ENCODE measurements around the gene GGT1. TPM values are rescaled to one million over a fixed set of nuclear protein-coding genes. Genes with fewer than 3 reads are reported as not detected.
A peak's percentile ranks its signal among the peaks of the same experiment; 100 is the strongest.
"Not testable (repeated sequence)": the region's sequence is repeated elsewhere in the genome, so short reads cannot be mapped to it uniquely, and the experiment has no call there.

The GGT1 gene
- total RNA-seq (2014; rRNA removed; shearing (Covaris generic)) (5.8 and 14.0 TPM in 2 replicates), total RNA-seq (2022) (4.0 and 5.1 TPM in 2 replicates), Bru-seq, nascent RNA (percentile 28 among the genes with signal in this experiment), BruChase-seq, experiment 1, labeled RNA remaining after a 6-hour chase (percentile 31 among the genes with signal in this experiment), BruChase-seq, experiment 2, labeled RNA remaining after a 2-hour chase (percentile 31 among the genes with signal in this experiment)
- long read RNA-seq, partial matches to known transcripts: 1 of 6 reads
- long read RNA-seq, other reads (novel, unspliced or antisense): 5 of 6 reads

DNA sequence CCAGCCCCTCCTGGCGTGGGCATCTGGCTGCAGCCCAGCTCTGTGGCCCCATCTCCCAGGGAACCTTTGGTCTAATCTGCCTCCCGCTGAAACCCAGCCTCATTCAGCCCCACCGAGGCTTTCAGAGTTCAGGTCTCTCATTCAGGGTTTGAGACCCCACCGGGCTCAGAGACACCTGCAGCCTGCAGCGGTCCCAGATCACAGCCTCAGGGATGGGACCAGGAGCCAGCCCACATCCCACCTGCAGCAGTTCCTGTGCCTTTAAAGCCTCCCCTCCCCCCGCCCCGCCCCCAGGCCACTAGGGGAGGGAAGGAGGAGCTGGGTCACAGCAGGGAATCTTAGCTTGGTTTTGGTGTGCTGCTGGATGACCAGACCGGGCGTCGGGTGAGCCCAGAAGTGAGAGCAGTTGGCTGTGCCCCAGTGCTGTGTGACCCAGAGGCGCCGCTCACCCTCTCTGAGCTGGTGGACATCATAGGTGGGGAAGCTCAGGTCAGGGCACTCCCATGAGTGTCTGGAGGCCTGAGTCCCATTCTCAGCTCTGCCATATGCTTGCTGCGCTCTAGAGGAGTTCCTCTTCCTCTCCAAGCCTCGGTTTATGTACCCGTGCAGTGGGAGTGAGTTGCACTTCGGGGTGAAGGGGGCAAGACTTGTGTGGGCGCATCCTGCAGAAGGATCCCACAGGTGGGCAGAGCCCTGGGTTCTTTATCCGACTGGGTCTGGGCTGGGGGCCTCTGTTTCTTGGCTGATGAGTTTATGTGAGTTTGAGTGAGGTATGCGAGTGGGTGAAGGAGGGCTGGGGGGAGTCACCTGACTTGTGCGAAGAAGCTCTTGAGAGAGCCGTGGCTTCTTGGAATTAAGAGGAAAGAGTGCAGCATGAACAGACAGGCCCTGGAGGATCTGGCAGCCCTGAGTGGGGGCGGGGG, at the start of gene GGT1:
Gene GGT1, plus strand, starts transcription at position 347 of the 923 bp plus-strand sequence. CDS start 7,889 bp downstream, outside the sequence.
- CTCF ChIA-PET (ENCODE audit: unreplicated experiment); DNase-seq (ENCODE audit: low spot score); H3K9me3 ChIP-seq (ENCODE audit: low read length); BruUV-seq (replicated peaks); H3K9me2 ChIP-seq (ENCODE audit: insufficient read depth, low read length); H3K36me3 ChIP-seq (ENCODE audit: insufficient read depth, low read length); H4K20me1 ChIP-seq (ENCODE audit: insufficient read depth, low read length); intact Hi-C loops (cut with micrococcal nuclease; ENCODE audit: unreplicated experiment); H3K4me3 ChIP-seq (ENCODE audit: low read depth, low read length, poor library complexity, severe bottlenecking); H3K27ac ChIP-seq (ENCODE audit: low read depth, low read length, poor library complexity, severe bottlenecking); H3K79me2 ChIP-seq (ENCODE audit: insufficient read depth, low read depth, low read length): not testable (repeated sequence)
- Histone ChIP-seq H3K4me1 (ENCODE audit: insufficient read depth, low read length, poor library complexity, severe bottlenecking) (peaks cover 20% of the 10 kb centered on the region), H3K4me2 (ENCODE audit: low read length) (peak within 1 kb of the TSS; percentile 44; the same call in 1 of the 2 replicates), H2AFZ (ENCODE audit: low read length) (peak within 1 kb of the TSS; percentile 80; the same call in 1 of the 2 replicates)
- POLR2A ChIA-PET: interaction anchor here (0.6 to 0.7 kb wide), 2 partner anchors 72 to 252 kb away, joined by 3 to 4 read pairs; no protein-coding TSS in a partner anchor

- ChIA-PET CTCF (ENCODE audit: unreplicated experiment) (no interaction called here), POLR2A (interaction anchor here (0.6 to 1.9 kb wide), 3 partner anchors 22 to 124 kb away, joined by 3 to 7 read pairs (median 3); no protein-coding TSS in a partner anchor)
- BruUV-seq (replicated peaks): no TSS peak
- H3K9me3 ChIP-seq (ENCODE audit: low read length): no peaks in the 10 kb centered on the region
- no peaks in the 10 kb centered on the region for H3K9me2 ChIP-seq (ENCODE audit: insufficient read depth, low read length)
- peaks cover 24% of the 10 kb centered on the region for H4K20me1 ChIP-seq (ENCODE audit: insufficient read depth, low read length)
- H3K4me2 ChIP-seq (ENCODE audit: low read length): peak overlapping the region; percentile 80
- intact Hi-C loops (cut with micrococcal nuclease; ENCODE audit: unreplicated experiment): no loop called here
- H3K36me3 ChIP-seq (ENCODE audit: insufficient read depth, low read length): peaks cover 50% of the 10 kb centered on the region
- peaks cover 53% of the 10 kb centered on the region for H3K4me1 ChIP-seq (ENCODE audit: insufficient read depth, low read length, poor library complexity, severe bottlenecking)
- H3K79me2 ChIP-seq (ENCODE audit: insufficient read depth, low read depth, low read length): peaks cover 62% of the 10 kb centered on the region
- no peak for TF ChIP-seq EZH2phosphoT487 (IDR thresholded peaks at IDR 0.05; ENCODE audit: borderline replicate concordance, low read depth, low read length)
- DNase-seq (ENCODE audit: low spot score): peak; percentile 29
- peak overlapping the region; percentile 96 for H3K4me3 ChIP-seq (ENCODE audit: low read depth, low read length, poor library complexity, severe bottlenecking)
- H3K27ac ChIP-seq (ENCODE audit: low read depth, low read length, poor library complexity, severe bottlenecking): peak overlapping the region; percentile 76
- H2AFZ ChIP-seq (ENCODE audit: low read length): no peak overlapping the region
Measured at GRCh38 chr22:24553597-24554312, 49.2 kb upstream of the GGT1 start.

DNA sequence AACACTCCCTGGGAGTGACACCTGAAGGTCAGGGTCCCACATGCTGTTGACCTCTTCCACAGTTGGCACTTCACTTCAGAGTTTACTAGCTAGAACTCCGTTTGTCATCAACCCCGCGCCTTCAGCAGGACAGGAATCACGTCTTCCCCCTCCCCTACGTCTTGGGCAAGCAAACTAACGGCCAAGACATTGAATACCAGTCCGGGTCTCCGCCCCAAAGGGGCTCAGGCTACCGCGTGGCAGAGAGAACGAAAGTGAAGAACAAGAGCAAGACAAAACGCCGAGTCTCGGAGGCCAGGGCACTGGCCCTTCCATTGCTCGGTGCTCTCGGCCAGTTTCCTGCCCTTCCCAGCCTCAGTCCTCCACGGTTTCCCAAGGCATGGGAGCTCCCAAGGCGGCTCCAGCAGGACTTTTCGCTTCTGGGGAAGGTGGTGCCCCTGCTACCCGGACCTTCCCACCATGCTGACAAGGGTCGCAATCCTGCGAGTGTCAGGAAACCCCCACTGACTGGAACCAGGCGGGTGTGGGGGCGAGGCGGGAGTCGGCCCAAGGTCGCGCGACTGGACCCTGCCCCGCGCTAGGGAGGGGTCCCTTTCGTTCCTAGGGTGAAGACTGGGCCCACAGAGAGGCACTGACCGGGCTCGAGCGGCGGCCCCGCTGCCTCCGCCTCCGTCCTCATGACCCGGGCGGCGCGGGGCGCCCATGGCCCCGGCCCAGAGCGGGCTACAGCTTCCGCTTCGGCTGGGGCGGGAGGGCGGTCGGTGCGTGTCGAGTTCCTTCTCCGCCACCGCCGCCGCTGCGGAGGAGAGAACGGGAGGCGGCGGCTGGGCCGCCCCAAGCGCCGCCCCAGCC, 48.5 kb upstream of the GGT1 start, which contains the start of gene GUCD1:
Gene GUCD1, minus strand, starts transcription at position 826 of the 852 bp plus-strand sequence. Its CDS starts 147 bp downstream, at position 679.
- BruUV-seq (replicated peaks): no TSS peak
- ChIA-PET CTCF (ENCODE audit: unreplicated experiment) (no interaction called here), POLR2A (interaction anchor here (0.6 to 1.6 kb wide), 5 partner anchors 21 to 109 kb away, joined by 3 to 7 read pairs (median 3); no protein-coding TSS in a partner anchor)
- Histone ChIP-seq H3K4me3 (ENCODE audit: low read depth, low read length, poor library complexity, severe bottlenecking) (peak within 1 kb of the TSS; percentile 96), H3K9me2 (ENCODE audit: insufficient read depth, low read length) (no peaks in the 10 kb centered on the region), H3K4me2 (ENCODE audit: low read length) (peak within 1 kb of the TSS; percentile 96), H4K20me1 (ENCODE audit: insufficient read depth, low read length) (peaks cover 30% of the 10 kb centered on the region), H3K4me1 (ENCODE audit: insufficient read depth, low read length, poor library complexity, severe bottlenecking) (peaks cover 61% of the 10 kb centered on the region), H3K79me2 (ENCODE audit: insufficient read depth, low read depth, low read length) (peaks cover 70% of the 10 kb centered on the region), H3K36me3 (ENCODE audit: insufficient read depth, low read length) (peaks cover 57% of the 10 kb centered on the region), H3K27ac (ENCODE audit: low read depth, low read length, poor library complexity, severe bottlenecking) (peak within 1 kb of the TSS; percentile 87), H2AFZ (ENCODE audit: low read length) (peak within 1 kb of the TSS; percentile 79; the same call in 1 of the 2 replicates), H3K9me3 (ENCODE audit: low read length) (no peaks in the 10 kb centered on the region)
- peak; percentile 50 for DNase-seq (ENCODE audit: low spot score)
- intact Hi-C loops (cut with micrococcal nuclease; ENCODE audit: unreplicated experiment): loop anchor here (1.0 kb wide), 1 partner anchor 120 kb away; no protein-coding TSS in a partner anchor
- TF ChIP-seq EZH2phosphoT487 (IDR thresholded peaks at IDR 0.05; ENCODE audit: borderline replicate concordance, low read depth, low read length): no peak
- no peak for TF ChIP-seq CTCF (conservative IDR thresholded peaks at IDR 0.05; ENCODE audit: low read length)
